Activated naive CD8-positive, alpha-beta T cell treated with anti-CD3 and anti-CD28 coated beads, Interleukin-2, amount 50 U/mL, for 16 hours (primary cell): ENCODE results near the gene TMEM174.

Experiments used
- DNase-seq: peaks from one replicate; pipeline ENCODE4 v3.0.0-alpha.2; 2020; ENCODE audit warnings: low read depth, low spot score

TMEM174 gene

GRCh38 chr5:73222173-73222572, 49.2 kb downstream of the TMEM174 start:
- no peak for DNase-seq
